Brain microvascular endothelial cell (primary cell): Measurements from ENCODE around the gene GAPT.

Experiments used
- DNase-seq: peaks from one replicate; pipeline ENCODE4 v3.0.0-alpha.2; 2020
- H3K27ac ChIP-seq: fragments of 250-450 bp; sonication (Bioruptor Pico); 2 replicates; pipeline ENCODE4 v1.5.1; 2020; ENCODE audit warnings: mild to moderate bottlenecking, moderate library complexity
- H3K27me3 ChIP-seq: fragments of 250-450 bp; sonication (Bioruptor Pico); replicated peaks from 2 replicates; pipeline ENCODE4 v1.5.1; 2020; ENCODE audit warnings: mild to moderate bottlenecking
- H3K36me3 ChIP-seq: fragments of 250-450 bp; sonication (Bioruptor Pico); replicated peaks from 2 replicates; pipeline ENCODE4 v1.5.1; 2020; ENCODE audit warnings: mild to moderate bottlenecking
- H3K4me3 ChIP-seq: 2 replicates; pipeline ENCODE4 v1.5.1; 2011; ENCODE audit warnings: low read depth, mild to moderate bottlenecking, control low read depth, low read length, moderate library complexity
- CTCF ChIP-seq: IDR thresholded peaks from 2 replicates; pipeline ENCODE4 v1.5.1; 2011; ENCODE audit warnings: low read depth, mild to moderate bottlenecking, moderate library complexity, low read length, control low read depth, inconsistent platforms; ENCODE audit errors: missing control alignments
- in situ Hi-C: cut with HindIII; loops from 2 replicates; pipeline ENCODE4 v1.10.0; 2017; ENCODE audit warnings: low sequenced_read_pairs, low pct_ligation_motif_present

The GAPT gene

DNA sequence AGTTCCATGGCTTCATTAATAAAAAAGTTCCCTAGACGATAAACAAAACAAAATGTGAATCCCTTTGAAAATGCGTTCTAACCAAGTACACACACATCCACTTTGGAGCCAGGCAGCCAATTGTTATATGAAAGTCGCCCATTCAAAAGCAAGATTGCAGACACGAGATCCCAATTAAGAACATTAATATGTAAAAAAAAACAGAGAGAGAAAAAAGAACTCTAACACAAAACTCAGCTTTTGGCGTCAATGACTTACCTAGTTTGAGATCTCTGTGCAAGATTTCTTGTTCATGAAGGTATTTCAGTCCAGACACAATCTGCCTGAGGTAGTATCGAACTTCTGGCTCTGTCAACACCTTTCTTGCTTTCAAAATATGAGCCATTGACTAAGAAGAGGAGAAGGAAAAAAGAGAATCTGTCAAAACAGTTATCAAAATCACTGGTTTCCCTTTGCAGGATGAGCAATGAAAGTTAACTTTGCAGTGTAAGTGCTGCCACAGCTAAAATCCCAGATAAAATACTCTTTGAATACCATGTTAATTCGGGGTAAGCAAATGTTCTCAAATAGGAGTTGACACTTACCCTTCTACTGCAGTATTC lies 33.0 kb upstream of the GAPT start:
- DNase-seq: no peak
- H3K27me3 ChIP-seq: no peaks in the 10 kb centered on the region
- TF ChIP-seq CTCF: no peak
- H3K36me3 ChIP-seq: peaks cover 57% of the 10 kb centered on the region
- peak overlapping the region; percentile 91 for H3K4me3 ChIP-seq
- in situ Hi-C loops: loop anchor here (25.0 kb wide), 3 partner anchors 671 to 1146 kb away; partner anchors contain the start of gene ACTBL2
- H3K27ac ChIP-seq: peak overlapping the region; percentile 92

DNA sequence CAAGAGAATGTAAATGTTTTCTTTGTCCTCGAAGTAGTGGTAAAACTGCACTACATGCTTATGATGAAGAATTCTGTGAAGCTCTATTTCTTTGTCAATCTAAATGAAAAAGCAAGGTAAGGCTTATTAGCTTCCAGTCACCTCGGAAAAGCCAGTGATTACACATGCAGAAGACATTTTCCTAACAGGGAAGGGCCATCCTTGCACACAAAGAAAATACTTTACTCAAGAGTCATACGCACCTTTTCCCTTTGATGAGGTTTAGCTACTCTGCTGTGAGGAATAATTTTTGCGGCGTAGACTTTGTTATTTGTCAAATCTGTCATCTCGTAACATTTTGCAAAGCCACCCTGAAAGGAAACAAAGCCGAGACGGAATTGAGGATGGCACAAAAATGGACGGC lies 32.5 kb upstream of the GAPT start:
- Histone ChIP-seq H3K36me3 (peaks cover 52% of the 10 kb centered on the region), H3K27me3 (no peaks in the 10 kb centered on the region), H3K4me3 (peak overlapping the region; percentile 91), H3K27ac (peak overlapping the region; percentile 92)
- in situ Hi-C loops: loop anchor here (25.0 kb wide), 3 partner anchors 671 to 1146 kb away; partner anchors contain the start of gene ACTBL2
- DNase-seq: no peak
- TF ChIP-seq CTCF: no peak

- Histone ChIP-seq H3K27me3 (no peaks in the 10 kb centered on the region), H3K4me3 (peak overlapping the region; percentile 91), H3K27ac (peak overlapping the region; percentile 92), H3K36me3 (peaks cover 46% of the 10 kb centered on the region)
- in situ Hi-C loops: loop anchor here (25.0 kb wide), 3 partner anchors 672 to 1147 kb away; partner anchors contain the start of gene ACTBL2
- DNase-seq: no peak
- TF ChIP-seq CTCF: no peak
Measured at GRCh38 chr5:58459146-58460001, 31.9 kb upstream of the GAPT start.

DNA sequence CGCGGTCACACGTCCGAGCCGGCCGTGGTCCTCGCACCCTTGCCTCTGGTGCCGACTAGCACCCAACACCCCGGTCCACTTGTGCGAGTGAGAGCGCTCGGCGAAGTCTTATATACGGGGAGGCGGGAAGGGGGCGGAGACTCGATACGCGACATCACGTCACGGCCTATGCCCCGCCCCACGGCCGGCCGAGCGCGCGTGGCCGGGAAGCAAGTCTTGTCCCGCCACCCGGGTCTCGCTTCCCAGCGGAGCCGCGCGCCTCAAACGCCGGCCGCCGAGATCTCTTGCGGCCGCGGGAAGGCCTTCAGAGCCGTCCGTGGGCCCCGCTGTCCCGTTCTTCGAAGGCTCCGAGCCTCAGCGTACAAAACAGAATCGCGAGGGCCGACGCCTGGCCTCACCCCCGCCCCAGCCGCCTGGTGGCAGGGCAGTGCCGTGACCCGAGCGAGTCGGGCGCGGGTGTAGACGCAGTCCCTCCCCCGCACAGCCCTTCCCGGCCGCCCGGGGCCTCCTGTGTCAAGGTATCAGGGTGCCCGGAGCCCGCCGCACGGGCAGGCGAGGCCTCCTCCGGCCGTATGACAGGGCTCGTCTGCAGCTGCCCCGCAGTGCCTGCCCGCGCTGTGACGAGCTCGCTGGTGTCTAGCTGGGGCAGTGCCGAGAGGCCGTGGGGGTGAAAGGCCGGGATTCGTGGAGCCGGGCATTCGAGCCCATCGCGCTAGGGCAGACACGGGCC lies 31.1 kb upstream of the GAPT start, which contains the start of gene PLK2:
PLK2 (minus strand) TSS at position 85 of the 730 bp plus-strand sequence. CDS start 127 bp downstream, outside the sequence.
- peaks cover 38% of the 10 kb centered on the region for H3K36me3 ChIP-seq
- no peaks in the 10 kb centered on the region for H3K27me3 ChIP-seq
- peak; percentile 47 for TF ChIP-seq CTCF
- in situ Hi-C loops: loop anchor here (25.0 kb wide), 3 partner anchors 673 to 1148 kb away; partner anchors contain the start of gene ACTBL2
- peak; percentile 89 for DNase-seq
- H3K4me3 ChIP-seq: peak within 1 kb of the TSS; percentile 91
- peak within 1 kb of the TSS; percentile 92 for H3K27ac ChIP-seq

GRCh38 chr5:58460732-58461286 lies 30.4 kb upstream of the GAPT start:
- peaks cover 31% of the 10 kb centered on the region for H3K36me3 ChIP-seq
- peak; percentile 89 for TF ChIP-seq CTCF
- DNase-seq: peak; percentile 80
- peak overlapping the region; percentile 91 for H3K4me3 ChIP-seq
- H3K27me3 ChIP-seq: no peaks in the 10 kb centered on the region
- in situ Hi-C loops: loop anchor here (25.0 kb wide), 3 partner anchors 674 to 1149 kb away; partner anchors contain the start of gene ACTBL2
- peak overlapping the region; percentile 92 for H3K27ac ChIP-seq
